ENCODE data around the gene TJP3.
"Not testable (repeated sequence)": the region's sequence is repeated elsewhere in the genome, so short reads cannot be mapped to it uniquely, and the experiment has no call there.

Gene TJP3, protein sequence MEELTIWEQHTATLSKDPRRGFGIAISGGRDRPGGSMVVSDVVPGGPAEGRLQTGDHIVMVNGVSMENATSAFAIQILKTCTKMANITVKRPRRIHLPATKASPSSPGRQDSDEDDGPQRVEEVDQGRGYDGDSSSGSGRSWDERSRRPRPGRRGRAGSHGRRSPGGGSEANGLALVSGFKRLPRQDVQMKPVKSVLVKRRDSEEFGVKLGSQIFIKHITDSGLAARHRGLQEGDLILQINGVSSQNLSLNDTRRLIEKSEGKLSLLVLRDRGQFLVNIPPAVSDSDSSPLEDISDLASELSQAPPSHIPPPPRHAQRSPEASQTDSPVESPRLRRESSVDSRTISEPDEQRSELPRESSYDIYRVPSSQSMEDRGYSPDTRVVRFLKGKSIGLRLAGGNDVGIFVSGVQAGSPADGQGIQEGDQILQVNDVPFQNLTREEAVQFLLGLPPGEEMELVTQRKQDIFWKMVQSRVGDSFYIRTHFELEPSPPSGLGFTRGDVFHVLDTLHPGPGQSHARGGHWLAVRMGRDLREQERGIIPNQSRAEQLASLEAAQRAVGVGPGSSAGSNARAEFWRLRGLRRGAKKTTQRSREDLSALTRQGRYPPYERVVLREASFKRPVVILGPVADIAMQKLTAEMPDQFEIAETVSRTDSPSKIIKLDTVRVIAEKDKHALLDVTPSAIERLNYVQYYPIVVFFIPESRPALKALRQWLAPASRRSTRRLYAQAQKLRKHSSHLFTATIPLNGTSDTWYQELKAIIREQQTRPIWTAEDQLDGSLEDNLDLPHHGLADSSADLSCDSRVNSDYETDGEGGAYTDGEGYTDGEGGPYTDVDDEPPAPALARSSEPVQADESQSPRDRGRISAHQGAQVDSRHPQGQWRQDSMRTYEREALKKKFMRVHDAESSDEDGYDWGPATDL

GRCh38 chr19:3708207-3708931, at the start of gene TJP3:
Gene TJP3, plus strand, starts transcription at chr19:3708384. Its CDS starts 20,049 bp downstream, at chr19:3728433.
- DNase-seq (ENCODE audit: low read depth in 2 of 2) = no peak

DNA sequence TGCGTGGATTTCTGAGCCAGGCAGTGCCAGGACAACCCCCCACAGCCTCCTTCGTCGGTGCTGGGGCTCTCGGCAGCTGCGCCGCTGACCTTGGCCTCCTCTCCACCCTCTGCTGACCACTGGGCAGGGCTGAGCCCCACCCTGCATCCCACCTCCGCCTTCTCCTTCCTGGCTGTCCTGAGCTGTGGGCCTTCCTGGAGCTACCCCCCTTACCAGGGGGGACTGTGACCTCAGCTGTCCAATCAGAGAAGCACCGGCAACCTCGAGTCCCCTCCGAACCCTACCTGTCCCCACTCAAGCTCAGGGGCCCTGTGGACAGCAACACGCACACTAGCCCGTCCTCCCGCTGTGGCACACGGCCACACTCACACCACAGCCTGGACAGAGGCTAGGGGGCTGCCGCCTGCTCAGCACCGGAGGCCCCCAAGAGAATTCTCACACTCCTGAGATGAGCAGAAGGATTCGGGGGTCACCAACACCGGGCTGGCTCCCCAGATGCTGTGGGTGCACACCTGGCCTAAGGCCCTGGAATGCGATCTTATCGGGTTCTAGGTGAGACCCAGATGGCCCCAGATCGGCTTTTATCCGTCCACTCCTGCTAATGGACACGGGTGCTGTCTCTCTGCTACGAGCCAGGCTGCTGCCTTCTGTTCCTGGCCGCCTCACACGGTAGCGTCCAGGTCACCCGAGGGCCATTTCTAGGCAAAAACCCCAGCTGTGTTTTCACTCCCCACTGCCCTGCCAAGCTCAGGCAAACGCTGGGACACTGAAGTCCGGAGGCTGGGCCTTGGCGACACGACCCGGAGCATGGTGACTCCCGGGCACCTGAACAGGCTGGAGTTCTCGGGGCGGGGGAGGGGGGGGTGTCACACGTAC, 49.1 kb upstream of the TJP3 start:
- no peak for DNase-seq (ENCODE audit: low read depth in 2 of 2)

DNA sequence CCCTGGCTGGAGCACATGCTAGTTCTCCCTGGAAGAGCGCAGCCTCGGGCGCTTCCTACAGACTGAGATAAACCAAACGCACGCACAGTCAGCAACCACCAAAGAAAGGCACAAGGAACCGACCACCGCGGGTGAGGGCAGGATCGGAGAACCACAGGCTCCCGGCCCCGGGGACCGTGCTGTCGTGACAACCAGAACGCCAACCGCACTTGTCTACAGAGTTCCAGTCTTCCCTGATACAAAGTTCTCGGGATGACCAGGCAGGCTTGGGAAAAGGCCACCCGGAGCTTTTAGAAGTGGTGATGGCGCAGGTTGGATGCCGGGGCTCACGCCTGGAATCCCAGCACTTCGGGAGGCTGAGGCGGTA, 48.5 kb upstream of the TJP3 start:
- no peak for DNase-seq (ENCODE audit: low read depth in 2 of 2)

- DNase-seq (ENCODE audit: low read depth in 2 of 2) = no peak
These were observed 47.5 kb upstream of the TJP3 start for GRCh38 chr19:3660493-3661219.

DNA sequence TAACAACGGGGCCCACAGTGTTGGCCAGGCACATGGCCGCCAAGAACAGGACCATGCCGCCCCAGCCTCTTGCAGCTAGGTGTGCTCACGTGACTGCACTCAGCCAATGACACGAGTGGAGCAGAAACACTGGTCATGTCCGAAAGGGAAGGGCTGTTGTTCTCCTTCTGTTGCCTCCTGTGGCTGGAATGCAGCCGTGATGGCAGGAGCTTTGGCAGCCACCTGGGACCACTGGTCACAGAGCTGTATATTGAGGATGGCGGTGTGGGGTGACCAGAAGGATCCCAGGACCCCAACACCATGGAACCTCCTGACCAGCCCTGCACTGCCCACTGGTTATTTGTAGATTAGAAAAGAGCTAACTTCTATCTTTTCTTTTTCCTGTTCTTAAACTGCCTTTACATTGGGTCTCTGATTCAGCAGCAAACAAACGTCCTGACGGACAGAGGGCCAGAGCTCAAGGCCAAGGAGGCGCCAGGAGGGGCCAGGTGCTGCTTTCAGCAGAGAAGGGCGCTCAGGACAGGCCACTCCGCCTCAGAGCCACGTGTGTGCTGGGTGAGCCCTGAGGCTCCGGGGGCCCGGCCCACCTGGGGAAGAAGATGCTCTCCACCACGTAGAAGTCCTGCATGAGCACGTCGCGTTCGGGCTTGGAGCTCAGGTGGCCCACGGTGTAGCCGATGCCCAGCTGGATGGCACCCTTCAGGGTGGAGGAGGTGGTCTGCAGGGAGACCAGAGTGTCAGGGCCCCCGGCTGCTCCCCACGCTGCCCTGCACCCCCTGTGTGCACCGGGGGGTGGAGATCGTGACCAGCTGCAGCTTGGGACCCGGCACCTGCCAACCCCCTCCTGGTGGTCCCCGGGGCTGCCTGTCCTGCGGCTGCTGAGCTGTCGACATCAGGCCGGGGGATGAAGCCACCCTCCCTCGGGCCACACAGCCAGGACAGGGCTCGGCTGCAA, 46.6 kb upstream of the TJP3 start:
- no peak for DNase-seq (ENCODE audit: low read depth in 2 of 2)

DNA sequence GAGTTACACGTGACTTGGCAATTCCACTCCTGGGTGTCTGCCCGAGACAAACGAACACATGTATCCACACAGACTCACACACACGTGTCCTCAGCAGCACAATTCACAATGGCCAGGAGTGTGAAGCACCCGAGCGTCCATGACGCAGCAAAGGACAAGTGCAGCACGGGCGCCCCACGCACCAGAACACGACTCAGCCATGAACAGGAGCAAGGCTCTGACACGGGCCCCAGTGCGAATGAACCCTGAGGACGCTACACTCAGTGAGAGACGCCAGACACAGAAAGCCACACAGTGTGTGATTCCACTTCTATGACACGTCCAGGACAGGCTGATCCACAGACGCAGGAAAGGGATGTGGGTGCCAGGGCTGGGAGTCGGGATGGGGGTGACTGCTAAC, 44.3 kb upstream of the TJP3 start:
- no peak for DNase-seq (ENCODE audit: low read depth in 2 of 2)

DNA sequence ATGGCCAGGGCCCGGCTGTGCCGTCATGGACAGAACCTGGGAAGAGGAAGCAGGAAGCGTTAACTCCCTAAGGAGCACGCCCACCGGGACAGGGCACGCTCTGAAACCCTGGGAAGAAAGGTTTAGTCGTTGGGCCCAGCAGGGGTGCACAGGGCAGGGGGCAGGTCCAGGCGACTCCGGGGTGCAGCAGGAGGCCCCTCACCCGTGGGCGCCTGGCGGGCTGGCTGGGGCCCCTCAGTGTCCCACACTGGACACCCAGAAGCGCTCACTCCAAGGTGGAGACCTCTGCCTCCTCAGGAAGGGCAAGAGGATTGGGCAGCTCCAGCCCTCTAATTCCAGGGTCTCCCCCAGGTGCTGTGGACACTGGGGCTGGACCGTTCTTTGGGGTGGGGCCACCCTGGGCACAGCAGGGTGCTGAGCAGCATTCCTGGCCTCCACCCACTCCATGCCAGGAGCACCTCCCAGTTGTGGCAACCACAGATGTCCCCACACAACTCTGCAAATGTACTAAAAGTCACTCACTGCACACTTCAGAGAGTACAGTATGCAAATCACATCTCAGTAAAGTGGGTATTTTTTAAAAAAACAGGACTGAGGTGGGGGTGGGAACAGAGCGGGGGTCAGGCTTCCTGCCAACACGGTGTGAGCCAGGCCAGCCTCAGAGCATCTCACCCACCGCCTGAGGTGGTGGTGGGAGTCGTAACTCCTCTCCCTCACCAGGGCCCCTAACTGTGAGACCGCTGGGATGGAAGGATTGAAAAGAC, 43.1 kb upstream of the TJP3 start:
- no peak for DNase-seq (ENCODE audit: low read depth in 2 of 2)

GRCh38 chr19:3665681-3666544, 42.3 kb upstream of the TJP3 start:
- peak; percentile 36 to 55 for DNase-seq (ENCODE audit: low read depth in 2 of 2)

DNA sequence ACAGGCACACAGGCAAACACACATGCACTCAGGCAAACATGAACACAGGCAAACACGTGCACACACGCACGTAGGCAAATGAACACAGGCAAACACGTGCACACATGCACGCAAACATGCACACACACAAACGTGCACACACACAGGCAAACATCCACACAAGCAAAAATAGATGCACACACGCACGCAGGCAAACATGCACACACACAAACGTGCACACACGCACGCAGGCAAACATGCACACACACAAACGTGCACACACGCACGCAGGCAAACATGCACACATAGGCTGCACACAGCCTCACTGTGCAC, 41.7 kb upstream of the TJP3 start:
- DNase-seq (ENCODE audit: low read depth in 2 of 2) = not testable (repeated sequence)

GRCh38 chr19:3667037-3667638, 41.0 kb upstream of the TJP3 start:
- no peak for DNase-seq (ENCODE audit: low read depth in 2 of 2)

DNA sequence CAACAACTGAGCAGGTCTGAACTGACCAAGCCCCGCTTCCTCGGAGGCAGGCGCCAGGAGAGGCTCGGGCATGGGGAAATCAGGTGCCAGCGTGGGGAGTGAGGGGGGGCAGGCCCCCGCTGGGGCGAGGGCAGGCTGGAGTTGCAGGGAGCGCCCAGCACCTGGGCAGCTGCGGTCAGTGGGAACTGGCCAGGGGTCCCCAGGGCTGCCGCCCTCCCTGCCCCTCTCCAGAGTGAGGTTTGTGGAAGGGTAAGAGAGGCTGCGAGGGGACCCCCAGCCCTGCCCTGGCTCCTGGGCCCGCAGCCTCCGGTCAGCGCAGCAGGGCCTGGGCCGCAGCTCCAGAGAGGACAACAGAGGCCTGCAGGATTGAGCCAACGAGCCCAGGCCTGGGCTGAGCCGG, 40.4 kb upstream of the TJP3 start:
- DNase-seq (ENCODE audit: low read depth in 2 of 2) = no peak

DNA sequence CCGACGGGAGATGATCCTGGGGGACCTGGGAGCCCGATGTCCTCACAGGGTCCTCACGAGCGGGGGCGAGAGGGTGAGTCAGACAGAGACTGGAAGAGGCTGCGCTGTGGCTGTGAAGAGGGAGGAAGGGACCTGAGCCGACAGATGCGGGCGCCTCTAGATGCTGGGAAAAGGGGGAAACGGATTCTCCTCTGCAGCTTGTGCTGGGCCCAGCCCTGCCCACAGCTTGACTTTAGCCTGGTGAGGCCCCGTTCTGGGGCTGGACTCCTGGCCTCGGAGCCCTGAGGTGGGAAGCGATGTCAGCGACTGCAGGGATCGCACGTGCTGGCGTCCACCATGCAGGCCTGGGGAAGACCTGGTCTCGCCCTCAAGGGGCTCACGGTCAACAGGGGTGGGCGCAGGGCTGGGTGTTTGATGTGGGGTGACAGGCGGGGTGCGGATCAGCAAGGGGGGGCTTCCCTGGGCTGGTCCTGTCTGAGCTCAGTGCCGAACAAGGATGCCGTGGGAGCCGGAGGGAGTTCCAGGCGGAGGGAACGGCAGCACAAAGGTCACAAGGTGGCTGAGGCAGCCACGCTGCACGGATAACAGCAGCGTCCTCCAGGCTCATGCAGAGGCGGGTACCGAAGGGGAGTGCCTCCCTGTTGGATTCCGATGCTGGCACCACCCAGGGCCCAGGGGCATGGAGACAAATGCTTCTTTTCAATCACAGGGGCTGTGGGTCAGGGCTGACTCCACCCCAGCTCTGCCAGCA, 39.7 kb upstream of the TJP3 start:
- no peak for DNase-seq (ENCODE audit: low read depth in 2 of 2)

DNA sequence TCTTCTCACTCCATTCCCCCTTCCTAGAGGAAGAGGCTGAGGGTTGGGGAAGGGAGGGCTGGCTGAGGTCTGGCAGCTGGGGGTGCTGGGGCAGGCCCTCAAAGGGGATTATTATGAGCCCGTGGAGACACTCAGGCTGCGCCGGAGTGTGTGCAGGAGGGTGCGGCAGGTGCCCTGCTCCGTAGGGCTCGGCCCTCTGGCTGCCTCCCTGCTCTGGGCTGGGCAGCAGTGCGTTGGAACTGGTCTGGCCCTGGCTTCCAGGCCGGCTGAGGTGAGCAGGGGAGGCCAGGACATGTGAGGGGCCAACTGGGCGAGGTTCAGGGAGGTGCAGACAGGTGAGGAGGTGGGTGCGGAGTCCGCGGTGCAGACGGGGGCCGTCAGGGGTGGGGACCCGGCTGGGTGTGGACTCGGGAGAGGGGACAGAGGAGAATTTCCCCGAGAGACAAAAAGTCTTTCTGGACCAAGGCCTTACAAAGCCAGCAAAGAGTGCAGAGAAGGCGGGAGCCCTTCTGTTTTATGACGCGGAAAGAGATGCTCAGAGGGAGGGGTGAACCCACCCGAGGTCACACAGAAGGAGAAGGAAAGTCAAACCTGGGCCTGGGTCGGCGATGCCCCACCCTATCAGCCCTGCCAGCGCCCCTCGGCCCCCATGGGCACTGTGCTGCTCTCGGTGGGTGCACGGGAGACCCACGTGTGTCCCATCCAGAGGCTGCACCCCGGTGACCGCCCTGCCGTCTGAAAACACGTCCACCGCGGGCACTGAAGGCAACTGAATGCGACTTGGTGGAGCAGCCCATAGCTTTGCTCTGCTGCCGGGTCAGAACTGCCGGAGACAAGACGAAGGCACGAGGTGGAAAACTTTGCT, 38.9 kb upstream of the TJP3 start:
- no peak for DNase-seq (ENCODE audit: low read depth in 2 of 2)

GRCh38 chr19:3669947-3670795, 38.0 kb upstream of the TJP3 start:
- no peak for DNase-seq (ENCODE audit: low read depth in 2 of 2)
